NCI-H524 treated with DMSO at 0.1 percent for 48 hours (cell line): ENCODE data around the gene S100B.

Experiments used
- DNase-seq: peaks from one replicate; lab custom pipeline; 2025; lab: John Stamatoyannopoulos, UW

Gene S100B

GRCh38 chr21:46560568-46561444 is 44.1 kb downstream of the S100B start:
- no peak for DNase-seq

- no peak for DNase-seq
These were observed 45.4 kb downstream of the S100B start for GRCh38 chr21:46559291-46559983.

- no peak for DNase-seq
These were observed 46.9 kb downstream of the S100B start for GRCh38 chr21:46557919-46558392.

GRCh38 chr21:46557469-46557868 is 47.4 kb downstream of the S100B start:
- DNase-seq, result no peak

- DNase-seq, result no peak
These were observed 48.1 kb downstream of the S100B start for GRCh38 chr21:46556802-46557201.

- no peak for DNase-seq
These were observed 49.2 kb downstream of the S100B start for GRCh38 chr21:46555678-46556077.

GRCh38 chr21:46555225-46555617 is 49.7 kb downstream of the S100B start:
- no peak for DNase-seq

- DNase-seq, result no peak
These were observed 50.3 kb downstream of the S100B start for GRCh38 chr21:46554431-46555224.

- DNase-seq, result no peak
These were observed 50.9 kb downstream of the S100B start for GRCh38 chr21:46553993-46554392.

GRCh38 chr21:46552865-46553379 is 52.0 kb downstream of the S100B start:
- no peak for DNase-seq

GRCh38 chr21:46552274-46552673 is 52.6 kb downstream of the S100B start:
- DNase-seq, result no peak

GRCh38 chr21:46551636-46552241 is 53.1 kb downstream of the S100B start:
- no peak for DNase-seq

GRCh38 chr21:46550116-46550941 is 54.6 kb downstream of the S100B start:
- DNase-seq, result no peak

- DNase-seq, result no peak
These were observed 55.2 kb downstream of the S100B start for GRCh38 chr21:46549650-46550049.
